ENCODE measurements around the gene AVPR2. TPM values are rescaled to one million over a fixed set of nuclear protein-coding genes. Genes with fewer than 3 reads are reported as not detected.

AVPR2 gene
- total and polyA plus RNA-seq, 2 donors (not counting 1 experiment from before 2014, with no cell fraction given) = 0.12 TPM; not detected in 1

- ChIA-PET CTCF (interaction anchor here (0.6 kb wide), 1 partner anchor 10 kb away, joined by 3 read pairs; no protein-coding TSS in a partner anchor), POLR2A (no interaction called here)
- ATAC-seq (ENCODE audit: low read depth) (no peak), DNase-seq (no peak)
- no peaks in the 10 kb centered on the region for H3K27me3 ChIP-seq (replicated peaks in 1 of 4; ENCODE audit: control extremely low read depth in 1 of 4, control insufficient read depth in 3 of 4, insufficient read depth in 4 of 4, low read length in 3 of 4)
- H2AFZ ChIP-seq (ENCODE audit: insufficient read depth, low read depth, low read length, poor library complexity, severe bottlenecking) = no peak overlapping the region
- H4K20me1 ChIP-seq (ENCODE audit: control insufficient read depth, insufficient read depth, low read length, poor library complexity, severe bottlenecking) = no peaks in the 10 kb centered on the region
- no peaks in the 10 kb centered on the region for H3K9me3 ChIP-seq (ENCODE audit: control extremely low read depth in 1 of 3, control insufficient read depth in 2 of 3, insufficient read depth in 1 of 3, low read length in 2 of 3)
- H3K4me1 Mint-ChIP-seq = peaks cover 2% of the 10 kb centered on the region
- peaks cover 0 to 67% of the 10 kb centered on the region in 2 experiments for H3K36me3 ChIP-seq (replicated peaks in 1 of 2; ENCODE audit: control extremely low read depth in 1 of 2, control insufficient read depth in 1 of 2, extremely low read depth in 1 of 2, insufficient read depth in 2 of 2, low read length in 1 of 2)
- peaks cover 3% of the 10 kb centered on the region for H3K79me2 ChIP-seq (ENCODE audit: control insufficient read depth, insufficient read depth, low read length)
- H3K9me3 Mint-ChIP-seq (ENCODE audit: insufficient read depth) = no peaks in the 10 kb centered on the region
- H3K27ac Mint-ChIP-seq = no peak overlapping the region
- no peak overlapping the region for H3K9ac ChIP-seq (ENCODE audit: low read length)
- H3K27ac ChIP-seq (ENCODE audit: low read length in 2 of 2) = no peak overlapping the region
- intact Hi-C loops (cut with micrococcal nuclease) = no loop called here
- 73% methylated on average over 9 of the region's 12 CpGs for WGBS (ENCODE audit: insufficient coverage)
- H3K4me1 ChIP-seq (ENCODE audit: control insufficient read depth in 2 of 2, insufficient read depth in 2 of 2, low read length in 2 of 2) = peaks cover 0 to 4% of the 10 kb centered on the region in 2 donors
- H3K4me3 ChIP-seq (ENCODE audit: control extremely low read depth in 1 of 5, extremely low read depth in 1 of 5, insufficient read depth in 1 of 5, low read depth in 2 of 5, low read length in 4 of 5) = no peak overlapping the region
- H3K4me3 Mint-ChIP-seq = no peak overlapping the region
- no peak overlapping the region for H3K4me2 ChIP-seq (replicated peaks; ENCODE audit: low read depth, low read length, poor library complexity, severe bottlenecking)
- no peaks in the 10 kb centered on the region for H3K27me3 Mint-ChIP-seq
- TF ChIP-seq EZH2 (IDR thresholded peaks at IDR 0.05; ENCODE audit: borderline replicate concordance, insufficient read depth, low read depth, low read length, poor library complexity, severe bottlenecking) (no peak), CTCF (IDR thresholded peaks at IDR 0.05) (no peak)
Observed at GRCh38 chrX:153955228-153955732, 50.8 kb downstream of the AVPR2 start.

GRCh38 chrX:153956044-153956907, 51.8 kb downstream of the AVPR2 start:
- ChIA-PET CTCF (no interaction called here), POLR2A (no interaction called here)
- Histone ChIP-seq H4K20me1 (ENCODE audit: control insufficient read depth, insufficient read depth, low read length, poor library complexity, severe bottlenecking) (no peaks in the 10 kb centered on the region), H2AFZ (ENCODE audit: insufficient read depth, low read depth, low read length, poor library complexity, severe bottlenecking) (no peak overlapping the region), H3K4me2 (replicated peaks; ENCODE audit: low read depth, low read length, poor library complexity, severe bottlenecking) (no peak overlapping the region), H3K27me3 (replicated peaks in 1 of 4; ENCODE audit: control extremely low read depth in 1 of 4, control insufficient read depth in 3 of 4, insufficient read depth in 4 of 4, low read length in 3 of 4) (no peaks in the 10 kb centered on the region), H3K9ac (ENCODE audit: low read length) (no peak overlapping the region), H3K4me1 (ENCODE audit: control insufficient read depth in 2 of 2, insufficient read depth in 2 of 2, low read length in 2 of 2) (peaks cover 0 to 4% of the 10 kb centered on the region in 2 donors), H3K4me3 (ENCODE audit: control extremely low read depth in 1 of 5, extremely low read depth in 1 of 5, insufficient read depth in 1 of 5, low read depth in 2 of 5, low read length in 4 of 5) (no peak overlapping the region), H3K79me2 (ENCODE audit: control insufficient read depth, insufficient read depth, low read length) (peaks cover 11% of the 10 kb centered on the region), H3K36me3 (replicated peaks in 1 of 2; ENCODE audit: control extremely low read depth in 1 of 2, control insufficient read depth in 1 of 2, extremely low read depth in 1 of 2, insufficient read depth in 2 of 2, low read length in 1 of 2) (peaks cover 0 to 66% of the 10 kb centered on the region in 2 experiments), H3K9me3 (ENCODE audit: control extremely low read depth in 1 of 3, control insufficient read depth in 2 of 3, insufficient read depth in 1 of 3, low read length in 2 of 3) (no peaks in the 10 kb centered on the region), H3K27ac (ENCODE audit: low read length in 2 of 2) (no peak overlapping the region)
- Mint-ChIP-seq H3K27ac (no peak overlapping the region), H3K9me3 (ENCODE audit: insufficient read depth) (no peaks in the 10 kb centered on the region), H3K4me1 (peaks cover 2% of the 10 kb centered on the region), H3K27me3 (no peaks in the 10 kb centered on the region), H3K4me3 (no peak overlapping the region)
- no peak for DNase-seq
- ATAC-seq (ENCODE audit: low read depth) = no peak
- WGBS (ENCODE audit: insufficient coverage) = 94% methylated on average over 32 of the region's 35 CpGs
- intact Hi-C loops (cut with micrococcal nuclease) = no loop called here
- TF ChIP-seq CTCF (IDR thresholded peaks at IDR 0.05) (no peak), EZH2 (IDR thresholded peaks at IDR 0.05; ENCODE audit: borderline replicate concordance, insufficient read depth, low read depth, low read length, poor library complexity, severe bottlenecking) (no peak)
